ENCODE measurements around the gene DPP10. TPM values are rescaled to one million over a fixed set of nuclear protein-coding genes. Genes with fewer than 3 reads are reported as not detected.
A peak's percentile ranks its signal among the peaks of the same experiment; 100 is the strongest.

Gene DPP10
- total RNA-seq, 1 experiment from 2014 or later: not detected

GRCh38 chr2:114543236-114543766 is 100.9 kb downstream of the DPP10 start:
- Histone ChIP-seq H3K79me2 (ENCODE audit: low read length) (no peaks in the 10 kb centered on the region), H3K27me3 (ENCODE audit: low read length) (peaks cover 17% of the 10 kb centered on the region), H3K9me2 (replicated peaks; ENCODE audit: low read length) (no peaks in the 10 kb centered on the region), H3K27ac (ENCODE audit: low read length) (no peak overlapping the region), H3K9me3 (ENCODE audit: low read length) (no peaks in the 10 kb centered on the region), H4K20me1 (ENCODE audit: low read length) (no peaks in the 10 kb centered on the region), H3K9ac (ENCODE audit: low read length) (no peak overlapping the region), H3K36me3 (ENCODE audit: low read depth, low read length) (no peaks in the 10 kb centered on the region), H2AFZ (ENCODE audit: low read length) (no peak overlapping the region), H3K4me2 (ENCODE audit: low read length) (no peak overlapping the region), H3K4me1 (ENCODE audit: insufficient read depth, low read length) (no peaks in the 10 kb centered on the region), H3F3A (ENCODE audit: low read length, unreplicated experiment) (no peaks in the 10 kb centered on the region), H3K4me3 (ENCODE audit: low read length) (no peak overlapping the region)
- ATAC-seq (no peak), DNase-seq (peak; percentile 4)
- CTCF ChIA-PET: no interaction called here
- POLR2A ChIA-PET (ENCODE audit: unreplicated experiment): no interaction called here
- TF ChIP-seq EZH2phosphoT487 (IDR thresholded peaks at IDR 0.05; ENCODE audit: borderline replicate concordance, low read length) (no peak), CTCF (conservative IDR thresholded peaks at IDR 0.05; ENCODE audit: low read depth, low read length) (peak; percentile 40), EZH2 (IDR thresholded peaks at IDR 0.05; ENCODE audit: low read length, unreplicated experiment) (no peak)
- BruUV-seq (replicated peaks): no TSS peak
- intact Hi-C loops (cut with micrococcal nuclease): no loop called here

DNA sequence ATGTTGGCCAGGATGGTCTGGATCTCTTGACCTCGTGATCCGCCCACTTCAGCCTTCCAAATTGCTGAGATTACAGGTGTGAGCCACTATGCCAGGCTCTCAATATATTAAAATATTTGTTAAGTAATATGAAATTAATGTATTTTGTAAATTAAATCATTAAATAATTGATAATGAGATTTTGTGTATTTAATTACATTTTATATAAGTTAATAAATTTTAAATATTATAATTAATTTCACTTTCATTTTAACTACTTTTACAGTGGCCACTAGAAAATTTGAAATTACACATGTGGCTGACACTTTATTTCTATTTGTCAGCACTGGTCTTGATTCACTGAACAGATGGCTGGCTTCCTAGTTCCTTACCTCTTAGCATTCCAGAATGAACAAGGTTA is 102.6 kb downstream of the DPP10 start:
- ChIA-PET CTCF (no interaction called here), POLR2A (ENCODE audit: unreplicated experiment) (no interaction called here)
- Histone ChIP-seq H3F3A (ENCODE audit: low read length, unreplicated experiment) (no peaks in the 10 kb centered on the region), H3K36me3 (ENCODE audit: low read depth, low read length) (no peaks in the 10 kb centered on the region), H3K9me2 (replicated peaks; ENCODE audit: low read length) (no peaks in the 10 kb centered on the region), H3K9me3 (ENCODE audit: low read length) (no peaks in the 10 kb centered on the region), H3K4me1 (ENCODE audit: insufficient read depth, low read length) (no peaks in the 10 kb centered on the region), H3K79me2 (ENCODE audit: low read length) (no peaks in the 10 kb centered on the region), H3K4me2 (ENCODE audit: low read length) (no peak overlapping the region), H4K20me1 (ENCODE audit: low read length) (no peaks in the 10 kb centered on the region), H3K9ac (ENCODE audit: low read length) (no peak overlapping the region), H3K27me3 (ENCODE audit: low read length) (peaks cover 27% of the 10 kb centered on the region), H2AFZ (ENCODE audit: low read length) (no peak overlapping the region), H3K4me3 (ENCODE audit: low read length) (no peak overlapping the region), H3K27ac (ENCODE audit: low read length) (no peak overlapping the region)
- no TSS peak for BruUV-seq (replicated peaks)
- intact Hi-C loops (cut with micrococcal nuclease): no loop called here
- ATAC-seq (no peak), DNase-seq (no peak)
- no peak for TF ChIP-seq EZH2 (IDR thresholded peaks at IDR 0.05; ENCODE audit: low read length, unreplicated experiment)
- TF ChIP-seq CTCF (conservative IDR thresholded peaks at IDR 0.05; ENCODE audit: low read depth, low read length): no peak
- TF ChIP-seq EZH2phosphoT487 (IDR thresholded peaks at IDR 0.05; ENCODE audit: borderline replicate concordance, low read length): no peak

DNA sequence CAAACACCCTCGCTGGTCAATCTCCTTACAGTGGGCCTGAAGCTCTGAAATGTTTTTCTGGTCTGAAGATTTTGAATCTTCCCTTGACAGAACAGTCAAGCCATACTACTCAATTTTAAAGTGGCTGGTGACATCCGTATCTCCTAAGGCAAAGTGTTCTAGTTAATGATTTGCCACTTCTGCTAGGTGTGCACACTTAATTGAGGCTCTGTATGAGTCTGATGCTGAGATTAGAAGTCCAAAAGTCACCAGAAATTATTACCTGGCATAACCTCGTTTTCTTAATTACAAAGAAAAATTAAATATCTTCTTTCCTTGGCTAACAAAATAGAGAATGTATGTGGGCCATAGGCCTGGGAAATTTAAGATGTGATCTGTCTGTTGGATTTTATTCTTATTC is 104.1 kb downstream of the DPP10 start:
- Histone ChIP-seq H2AFZ (ENCODE audit: low read length) (no peak overlapping the region), H3K4me1 (ENCODE audit: insufficient read depth, low read length) (no peaks in the 10 kb centered on the region), H3K9me3 (ENCODE audit: low read length) (no peaks in the 10 kb centered on the region), H3K4me2 (ENCODE audit: low read length) (no peak overlapping the region), H3K79me2 (ENCODE audit: low read length) (no peaks in the 10 kb centered on the region), H4K20me1 (ENCODE audit: low read length) (no peaks in the 10 kb centered on the region), H3K27ac (ENCODE audit: low read length) (no peak overlapping the region), H3K4me3 (ENCODE audit: low read length) (no peak overlapping the region), H3K36me3 (ENCODE audit: low read depth, low read length) (no peaks in the 10 kb centered on the region), H3F3A (ENCODE audit: low read length, unreplicated experiment) (no peaks in the 10 kb centered on the region), H3K9ac (ENCODE audit: low read length) (no peak overlapping the region), H3K27me3 (ENCODE audit: low read length) (peaks cover 29% of the 10 kb centered on the region), H3K9me2 (replicated peaks; ENCODE audit: low read length) (no peaks in the 10 kb centered on the region)
- no TSS peak for BruUV-seq (replicated peaks)
- CTCF ChIA-PET: no interaction called here
- DNase-seq (no peak), ATAC-seq (no peak)
- POLR2A ChIA-PET (ENCODE audit: unreplicated experiment): no interaction called here
- intact Hi-C loops (cut with micrococcal nuclease): no loop called here
- TF ChIP-seq EZH2phosphoT487 (IDR thresholded peaks at IDR 0.05; ENCODE audit: borderline replicate concordance, low read length): no peak
- TF ChIP-seq CTCF (conservative IDR thresholded peaks at IDR 0.05; ENCODE audit: low read depth, low read length): no peak
- TF ChIP-seq EZH2 (IDR thresholded peaks at IDR 0.05; ENCODE audit: low read length, unreplicated experiment): no peak

Data from PC-3 (cell line).